Endothelial cell of umbilical vein (primary cell): ENCODE measurements around the gene PRSS56. TPM values are rescaled to one million over a fixed set of nuclear protein-coding genes. Genes with fewer than 3 reads are reported as not detected.

Experiments
- BruUV-seq: library from RNA; stranded (reverse); fragments of 400-500 nt; replicated peaks from 2 replicates; lab custom pipeline; 2021; lab: Mats Ljungman, UMichigan
- CTCF ChIA-PET: fragments of 300-600, 350-600 bp; sonication (Branson Sonifier 250); formaldehyde crosslinking; loops from one replicate; lab custom pipeline; 2021; ENCODE audit warnings: antibody characterized with exemption, inconsistent platforms; lab: Charles Lee
- POLR2A ChIA-PET: fragments of 300-600, 350-600 bp; sonication (Branson Sonifier 250); formaldehyde crosslinking; loops from one replicate; lab custom pipeline; 2021; ENCODE audit warnings: antibody characterized with exemption, inconsistent platforms; lab: Charles Lee
- DNase-seq: peaks from one replicate; pipeline ENCODE4 v3.0.0-alpha.2; 2011; ENCODE audit warnings: low read depth, low spot score
- FAIRE-seq: peaks from 2 replicates; lab custom pipeline; 2011; peaks lifted over from hg19 to GRCh38; lab: Jason Lieb, UNC
- H2AFZ ChIP-seq: 2 replicates; pipeline ENCODE4 v1.6.0; 2012; ENCODE audit warnings: low read depth, low read length, control low read depth, inconsistent platforms
- H3K27ac ChIP-seq: 2 replicates; pipeline ENCODE4 v1.5.1; 2011; ENCODE audit warnings: low read depth, mild to moderate bottlenecking, control low read depth, low read length, moderate library complexity; ENCODE audit not compliant: insufficient read depth
- H3K27me3 ChIP-seq, 2 experiments: 2 replicates each; pipeline versions ENCODE4 v1.6.0 to v1.6.1; 2011; ENCODE audit warnings: low read length in 2 of 2, mixed read lengths in 1 of 2; ENCODE audit not compliant: control insufficient read depth in 2 of 2, insufficient read depth in 2 of 2
- H3K36me3 ChIP-seq, 2 experiments: 2 replicates in 1 of 2; 3 replicates in 1 of 2; pipeline ENCODE4 v1.5.1; 2011; ENCODE audit warnings: low read length in 2 of 2, mild to moderate bottlenecking in 1 of 2, moderate library complexity in 1 of 2; ENCODE audit not compliant: control insufficient read depth in 2 of 2, insufficient read depth in 2 of 2; ENCODE audit errors: extremely low read depth in 1 of 2
- H3K4me1 ChIP-seq: 3 replicates; pipeline ENCODE4 v1.5.1; 2011; ENCODE audit warnings: mild to moderate bottlenecking, low read length; ENCODE audit not compliant: control insufficient read depth, insufficient read depth; ENCODE audit errors: extremely low read depth
- H3K4me2 ChIP-seq: 2 replicates; pipeline ENCODE4 v1.6.1; 2011; ENCODE audit warnings: low read length, control low read depth, mixed read lengths; ENCODE audit not compliant: insufficient read depth
- H3K4me3 ChIP-seq, 3 experiments: fragments of 200-600 bp in 1 of 3; sonication (generic), shearing (Covaris generic) in 1 of 3; replicated peaks in 1 of 3; 2 replicates each; pipeline ENCODE4 v1.5.1; 2011 to 2016; ENCODE audit warnings: control low read depth in 3 of 3, low read length in 3 of 3, mild to moderate bottlenecking in 2 of 3, inconsistent platforms in 1 of 3, low read depth in 1 of 3, moderate library complexity in 1 of 3; ENCODE audit not compliant: insufficient read depth in 1 of 3
- H3K79me2 ChIP-seq: 2 replicates; pipeline ENCODE4 v1.6.0; 2012; ENCODE audit warnings: low read length, inconsistent platforms; ENCODE audit not compliant: control insufficient read depth, insufficient read depth
- H3K9ac ChIP-seq: replicated peaks from 2 replicates; pipeline ENCODE3; 2011; ENCODE audit warnings: low read length, control low read depth; ENCODE audit not compliant: insufficient read depth; ENCODE audit errors: extremely low read depth
- H3K9me1 ChIP-seq: replicated peaks from 3 replicates; pipeline ENCODE4 v1.6.0; 2011; ENCODE audit warnings: mild to moderate bottlenecking, low read length; ENCODE audit not compliant: control insufficient read depth, insufficient read depth; ENCODE audit errors: extremely low read depth
- H3K9me3 ChIP-seq: replicated peaks from 2 replicates; pipeline ENCODE4 v1.5.1; 2012; ENCODE audit warnings: low read length, inconsistent platforms; ENCODE audit not compliant: control insufficient read depth, insufficient read depth
- H4K20me1 ChIP-seq: replicated peaks from 2 replicates; pipeline ENCODE3; 2011; ENCODE audit warnings: mild to moderate bottlenecking, low read length; ENCODE audit not compliant: control insufficient read depth, insufficient read depth; ENCODE audit errors: extremely low read depth
- EZH2 ChIP-seq: IDR thresholded peaks from 2 replicates; pipeline ENCODE4 v1.6.1; 2012; ENCODE audit warnings: borderline replicate concordance, low read depth, mild to moderate bottlenecking, moderate library complexity, low read length, inconsistent platforms; ENCODE audit not compliant: severe bottlenecking
- FOS ChIP-seq: IDR thresholded peaks from 2 replicates; pipeline ENCODE4 v1.6.1; 2011; ENCODE audit warnings: mild to moderate bottlenecking, low read length, moderate library complexity, borderline replicate concordance; ENCODE audit not compliant: insufficient read depth
- GATA2 ChIP-seq: IDR thresholded peaks from 2 replicates; pipeline ENCODE4 v1.7.0; 2011; ENCODE audit warnings: low read depth, mild to moderate bottlenecking, moderate library complexity, mixed read lengths, low read length; ENCODE audit not compliant: insufficient read length, insufficient read depth
- JUN ChIP-seq: IDR thresholded peaks from 2 replicates; pipeline ENCODE4 v1.6.1; 2011; ENCODE audit warnings: borderline replicate concordance, low read depth; ENCODE audit not compliant: insufficient read length, insufficient read depth
- MAX ChIP-seq: IDR thresholded peaks from 2 replicates; pipeline ENCODE4 v1.6.1; 2011; ENCODE audit not compliant: insufficient read depth, insufficient read length
- MYC ChIP-seq: IDR thresholded peaks from one replicate; pipeline ENCODE4 v1.6.1; 2011; ENCODE audit warnings: mild to moderate bottlenecking, low read depth, low read length
- POLR2A ChIP-seq: IDR thresholded peaks from 2 replicates; pipeline ENCODE4 v1.6.1; 2012; ENCODE audit warnings: low read depth, mild to moderate bottlenecking, control low read depth, low read length
- POLR2AphosphoS5 ChIP-seq: IDR thresholded peaks from 2 replicates; pipeline ENCODE4 v1.6.1; 2012; ENCODE audit warnings: low read depth, mild to moderate bottlenecking, control low read depth, low read length, moderate library complexity; ENCODE audit not compliant: insufficient read depth
- dilution Hi-C: fragments of 300-500 bp; cut with MboI; formaldehyde crosslinking; loops from one replicate; pipeline ENCODE4 v1.15.0; 2019; ENCODE audit warnings: low sequenced_read_pairs; ENCODE audit not compliant: extremely low pct_ligation_motif_present
- intact Hi-C: fragments of 100-400 bp; cut with micrococcal nuclease; formaldehyde crosslinking; loops from one replicate; pipeline ENCODE4 v1.10.0; 2022
- polyA plus RNA-seq, 4 experiments: library from polyadenylated mRNA; depleted of rRNA in 3 of 4; stranded (reverse) in 3 of 4; unstranded in 1 of 4; fragments of >200 nt; gene quantifications; 2 replicates each; pipeline versions ENCODE4 v1.2.1 to v1.2.3, GENCODE V29; 2011 to 2012; ENCODE audit warnings: missing spikeins in 1 of 4
- total RNA-seq: library from RNA; stranded (reverse); gene quantifications from 2 replicates; pipeline ENCODE4 v1.2.3, GENCODE V29; 2021
- TF ChIP-seq, protein P1 (sequence below), 2 donors: IDR thresholded peaks; 1 replicate in 1 of 2; 2 replicates in 1 of 2; pipeline ENCODE4 v1.5.1; 2011; ENCODE audit warnings: low read length in 2 of 2, mild to moderate bottlenecking in 2 of 2, moderate library complexity in 2 of 2, control low read depth in 1 of 2, inconsistent platforms in 1 of 2, low read depth in 1 of 2; ENCODE audit not compliant: insufficient read depth in 1 of 2; ENCODE audit errors: extremely low read depth in 1 of 2

PRSS56 gene
- total and polyA plus RNA-seq, 2 donors (not counting 3 experiments of a cell fraction or from before 2014, with no cell fraction given): not detected

DNA sequence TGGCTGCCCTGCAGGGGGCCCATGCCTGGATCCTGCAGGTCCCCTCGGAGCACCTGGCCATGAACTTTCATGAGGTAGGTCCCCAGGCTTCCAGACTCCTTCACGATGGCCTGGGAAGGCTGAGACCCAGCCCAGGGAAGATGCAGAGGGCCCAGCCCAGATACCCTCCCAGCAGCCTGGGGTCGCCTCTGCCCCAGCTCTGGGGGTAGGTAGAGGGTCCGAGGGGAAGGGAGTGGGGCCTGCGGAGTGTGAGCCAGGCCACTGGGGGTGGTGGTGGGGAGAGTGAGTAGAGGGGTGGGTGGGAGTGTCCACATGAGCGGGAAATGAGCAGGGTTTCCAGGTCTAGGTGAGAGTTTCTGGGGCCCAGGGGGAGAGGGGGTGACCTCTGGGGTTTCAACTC, 4.6 kb downstream of the PRSS56 start:
- H2AFZ ChIP-seq: no peak overlapping the region
- no peak for FAIRE-seq
- POLR2A ChIA-PET: no interaction called here
- H3K36me3 ChIP-seq: no peaks in the 10 kb centered on the region
- dilution Hi-C loops: no loop called here
- H3K9ac ChIP-seq: no peak overlapping the region
- intact Hi-C loops: loop anchor here (2.0 to 5.0 kb wide), 2 partner anchors 26 to 617 kb away; partner anchors contain the start of genes EIF4E2 and TIGD1
- TF ChIP-seq MYC: no peak
- TF ChIP-seq JUN: no peak
- no peak for TF ChIP-seq POLR2A
- no peak for TF ChIP-seq EZH2
- no peaks in the 10 kb centered on the region for H3K4me1 ChIP-seq
- H3K9me1 ChIP-seq: no peaks in the 10 kb centered on the region
- H3K4me3 ChIP-seq: no peak overlapping the region
- H4K20me1 ChIP-seq: no peaks in the 10 kb centered on the region
- H3K4me2 ChIP-seq: no peak overlapping the region
- no peaks in the 10 kb centered on the region for H3K79me2 ChIP-seq
- no TSS peak for BruUV-seq
- no peak for DNase-seq
- CTCF ChIA-PET: interaction anchor here (1.3 kb wide), 1 partner anchor 60 kb away, joined by 5 read pairs; no protein-coding TSS in a partner anchor
- H3K27me3 ChIP-seq: peaks cover 18 to 22% of the 10 kb centered on the region in 2 experiments
- H3K27ac ChIP-seq: no peak overlapping the region
- H3K9me3 ChIP-seq: no peaks in the 10 kb centered on the region

DNA sequence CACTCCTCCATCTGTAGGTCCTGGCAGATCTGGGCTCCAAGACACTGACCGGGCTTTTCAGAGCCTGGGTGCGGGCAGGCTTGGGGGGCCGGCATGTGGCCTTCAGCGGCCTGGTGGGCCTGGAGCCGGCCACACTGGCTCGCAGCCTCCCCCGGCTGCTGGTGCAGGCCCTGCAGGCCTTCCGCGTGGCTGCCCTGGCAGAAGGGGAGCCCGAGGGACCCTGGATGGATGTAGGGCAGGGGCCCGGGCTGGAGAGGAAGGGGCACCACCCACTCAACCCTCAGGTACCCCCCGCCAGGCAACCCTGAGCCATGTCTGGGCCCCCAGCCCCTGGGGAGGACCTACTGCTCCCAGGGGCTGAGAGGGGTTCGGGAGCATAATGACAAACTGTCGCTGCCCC, 5.0 kb downstream of the PRSS56 start:
- Histone ChIP-seq H4K20me1 (no peaks in the 10 kb centered on the region), H3K9me1 (no peaks in the 10 kb centered on the region), H3K27me3 (peaks cover 18 to 22% of the 10 kb centered on the region in 2 experiments), H3K36me3 (no peaks in the 10 kb centered on the region), H2AFZ (no peak overlapping the region), H3K4me1 (no peaks in the 10 kb centered on the region), H3K9ac (no peak overlapping the region), H3K4me3 (no peak overlapping the region), H3K79me2 (no peaks in the 10 kb centered on the region), H3K9me3 (no peaks in the 10 kb centered on the region), H3K4me2 (no peak overlapping the region), H3K27ac (no peak overlapping the region)
- FAIRE-seq: no peak
- no TSS peak for BruUV-seq
- POLR2A ChIA-PET: no interaction called here
- TF ChIP-seq, protein P1, sequence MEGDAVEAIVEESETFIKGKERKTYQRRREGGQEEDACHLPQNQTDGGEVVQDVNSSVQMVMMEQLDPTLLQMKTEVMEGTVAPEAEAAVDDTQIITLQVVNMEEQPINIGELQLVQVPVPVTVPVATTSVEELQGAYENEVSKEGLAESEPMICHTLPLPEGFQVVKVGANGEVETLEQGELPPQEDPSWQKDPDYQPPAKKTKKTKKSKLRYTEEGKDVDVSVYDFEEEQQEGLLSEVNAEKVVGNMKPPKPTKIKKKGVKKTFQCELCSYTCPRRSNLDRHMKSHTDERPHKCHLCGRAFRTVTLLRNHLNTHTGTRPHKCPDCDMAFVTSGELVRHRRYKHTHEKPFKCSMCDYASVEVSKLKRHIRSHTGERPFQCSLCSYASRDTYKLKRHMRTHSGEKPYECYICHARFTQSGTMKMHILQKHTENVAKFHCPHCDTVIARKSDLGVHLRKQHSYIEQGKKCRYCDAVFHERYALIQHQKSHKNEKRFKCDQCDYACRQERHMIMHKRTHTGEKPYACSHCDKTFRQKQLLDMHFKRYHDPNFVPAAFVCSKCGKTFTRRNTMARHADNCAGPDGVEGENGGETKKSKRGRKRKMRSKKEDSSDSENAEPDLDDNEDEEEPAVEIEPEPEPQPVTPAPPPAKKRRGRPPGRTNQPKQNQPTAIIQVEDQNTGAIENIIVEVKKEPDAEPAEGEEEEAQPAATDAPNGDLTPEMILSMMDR (IDR thresholded peaks at IDR 0.05; ENCODE audit: extremely low read depth in 1 of 2, insufficient read depth in 1 of 2, low read depth in 1 of 2, low read length in 2 of 2): no peak
- TF ChIP-seq FOS (no peak), EZH2 (no peak), GATA2 (no peak), POLR2A (no peak), MYC (no peak), MAX (no peak), POLR2AphosphoS5 (no peak), JUN (no peak)
- CTCF ChIA-PET: no interaction called here
- DNase-seq: no peak
- dilution Hi-C loops: no loop called here
- intact Hi-C loops: loop anchor here (2.0 kb wide), 1 partner anchor 26 kb away; the partner anchor contains the start of genes EIF4E2 and TIGD1
